ENCODE results near the gene ING4. TPM values are rescaled to one million over a fixed set of nuclear protein-coding genes. Genes with fewer than 3 reads are reported as not detected.
A peak's percentile ranks its signal among the peaks of the same experiment; 100 is the strongest.

ING4 gene
- total RNA-seq, 6 experiments from 2014 or later, result 10.6 to 20.0 (median 17.0) TPM

- intact Hi-C loops (cut with DNase I), result no loop called here
- no peaks in the 10 kb centered on the region for H3K27me3 ChIP-seq
- H3K27ac ChIP-seq, result no peak overlapping the region
- no peak for TF ChIP-seq POLR2A (IDR thresholded peaks at IDR 0.05)
- peak; percentile 21 to 50 (median 44) for TF ChIP-seq CTCF (IDR thresholded peaks at IDR 0.05)
- peaks cover 0 to 21% (median 4%) of the 10 kb centered on the region in 4 donors for H3K4me1 ChIP-seq
- DNase-seq (no peak), ATAC-seq (no peak)
- peaks cover 0 to 16% (median 4%) of the 10 kb centered on the region in 4 donors for H3K36me3 ChIP-seq
- H3K9me3 ChIP-seq, result no peaks in the 10 kb centered on the region
- no peak overlapping the region for H3K4me3 ChIP-seq
- 67% methylated on average over 6 of the region's 6 CpGs for WGBS (ENCODE audit: insufficient coverage, low coverage, low lambda C conversion rate, missing lambda C conversion rate)
Measured at GRCh38 chr12:6684609-6685008, 21.7 kb upstream of the ING4 start.

GRCh38 chr12:6676962-6677361 lies 14.0 kb upstream of the ING4 start:
- H3K36me3 ChIP-seq, result peaks cover 14 to 76% (median 40%) of the 10 kb centered on the region in 4 donors
- intact Hi-C loops (cut with DNase I), result no loop called here
- H3K27me3 ChIP-seq, result no peaks in the 10 kb centered on the region
- ATAC-seq (no peak), DNase-seq (no peak)
- no peak overlapping the region for H3K4me3 ChIP-seq
- TF ChIP-seq POLR2A (IDR thresholded peaks at IDR 0.05) (no peak), CTCF (IDR thresholded peaks at IDR 0.05) (no peak)
- 91% methylated on average over 5 of the region's 5 CpGs for WGBS (ENCODE audit: insufficient coverage, low coverage, low lambda C conversion rate, missing lambda C conversion rate)
- H3K27ac ChIP-seq, result no peak overlapping the region
- no peaks in the 10 kb centered on the region for H3K9me3 ChIP-seq
- no peaks in the 10 kb centered on the region for H3K4me1 ChIP-seq

GRCh38 chr12:6672143-6672542 lies 9.2 kb upstream of the ING4 start:
- H3K4me3 ChIP-seq, result no peak overlapping the region
- no peaks in the 10 kb centered on the region for H3K4me1 ChIP-seq
- intact Hi-C loops (cut with DNase I), result no loop called here
- H3K27me3 ChIP-seq, result no peaks in the 10 kb centered on the region
- ATAC-seq (no peak), DNase-seq (no peak)
- H3K27ac ChIP-seq, result no peak overlapping the region
- peaks cover 13 to 93% (median 43%) of the 10 kb centered on the region in 4 donors for H3K36me3 ChIP-seq
- 93% methylated on average over 6 of the region's 18 CpGs for WGBS (ENCODE audit: insufficient coverage, low coverage, low lambda C conversion rate, missing lambda C conversion rate)
- no peaks in the 10 kb centered on the region for H3K9me3 ChIP-seq
- no peak for TF ChIP-seq POLR2A (IDR thresholded peaks at IDR 0.05)
- TF ChIP-seq CTCF (IDR thresholded peaks at IDR 0.05), result no peak

GRCh38 chr12:6667559-6668210 lies 4.8 kb upstream of the ING4 start:
- peaks cover 6 to 63% (median 28%) of the 10 kb centered on the region in 4 donors for H3K36me3 ChIP-seq
- H3K9me3 ChIP-seq, result no peaks in the 10 kb centered on the region
- intact Hi-C loops (cut with DNase I), result loop anchor here in 1 of 2 donors (10.0 kb wide), 1 partner anchor 57 kb away; the partner anchor contains the start of gene COPS7A
- no peak overlapping the region for H3K27ac ChIP-seq
- DNase-seq (no peak), ATAC-seq (no peak)
- TF ChIP-seq POLR2A (IDR thresholded peaks at IDR 0.05) (no peak), CTCF (IDR thresholded peaks at IDR 0.05) (peak in 3 of 4 donors; percentile 14 to 29 (median 19))
- no peaks in the 10 kb centered on the region for H3K27me3 ChIP-seq
- H3K4me3 ChIP-seq, result no peak overlapping the region
- WGBS (ENCODE audit: insufficient coverage, low coverage, low lambda C conversion rate, missing lambda C conversion rate), result 78% methylated on average over 4 of the region's 8 CpGs
- no peaks in the 10 kb centered on the region for H3K4me1 ChIP-seq

Data from right lobe of liver (tissue), 6 donors.